HG03571 (cell line): ENCODE results near the gene ADGRD1.

ENCODE experiments used
- ATAC-seq: cut with Tn5 transposase; IDR thresholded peaks from one replicate; pipeline ENCODE4 v1.9.1; 2021; ENCODE audit not compliant: unreplicated experiment

The ADGRD1 gene

GRCh38 chr12:131085816-131086591 is 132.3 kb downstream of the ADGRD1 start:
- ATAC-seq, result no peak

- no peak for ATAC-seq
Observed at GRCh38 chr12:131087302-131087818, 133.7 kb downstream of the ADGRD1 start.

GRCh38 chr12:131087991-131088700 is 134.4 kb downstream of the ADGRD1 start:
- ATAC-seq, result no peak

GRCh38 chr12:131088701-131089530 is 135.2 kb downstream of the ADGRD1 start:
- ATAC-seq, result no peak

GRCh38 chr12:131089531-131090273 is 136.0 kb downstream of the ADGRD1 start:
- no peak for ATAC-seq

- no peak for ATAC-seq
Observed at GRCh38 chr12:131090274-131091210, 136.8 kb downstream of the ADGRD1 start.

GRCh38 chr12:131091413-131091975 is 137.8 kb downstream of the ADGRD1 start:
- no peak for ATAC-seq

- ATAC-seq, result no peak
Observed at GRCh38 chr12:131091976-131092691, 138.4 kb downstream of the ADGRD1 start.

GRCh38 chr12:131092901-131093603 is 139.3 kb downstream of the ADGRD1 start:
- ATAC-seq, result peak; percentile 65

GRCh38 chr12:131093604-131093955 is 139.9 kb downstream of the ADGRD1 start:
- ATAC-seq, result no peak

- no peak for ATAC-seq
Observed at GRCh38 chr12:131093971-131094830, 140.5 kb downstream of the ADGRD1 start.

- ATAC-seq, result no peak
Observed at GRCh38 chr12:131094831-131095805, 141.4 kb downstream of the ADGRD1 start.

- ATAC-seq, result no peak
Observed at GRCh38 chr12:131095826-131096680, 142.3 kb downstream of the ADGRD1 start.

- ATAC-seq, result no peak
Observed at GRCh38 chr12:131096681-131097181, 143.0 kb downstream of the ADGRD1 start.
